Measurements from ENCODE around the gene TRAPPC2L.

DNA sequence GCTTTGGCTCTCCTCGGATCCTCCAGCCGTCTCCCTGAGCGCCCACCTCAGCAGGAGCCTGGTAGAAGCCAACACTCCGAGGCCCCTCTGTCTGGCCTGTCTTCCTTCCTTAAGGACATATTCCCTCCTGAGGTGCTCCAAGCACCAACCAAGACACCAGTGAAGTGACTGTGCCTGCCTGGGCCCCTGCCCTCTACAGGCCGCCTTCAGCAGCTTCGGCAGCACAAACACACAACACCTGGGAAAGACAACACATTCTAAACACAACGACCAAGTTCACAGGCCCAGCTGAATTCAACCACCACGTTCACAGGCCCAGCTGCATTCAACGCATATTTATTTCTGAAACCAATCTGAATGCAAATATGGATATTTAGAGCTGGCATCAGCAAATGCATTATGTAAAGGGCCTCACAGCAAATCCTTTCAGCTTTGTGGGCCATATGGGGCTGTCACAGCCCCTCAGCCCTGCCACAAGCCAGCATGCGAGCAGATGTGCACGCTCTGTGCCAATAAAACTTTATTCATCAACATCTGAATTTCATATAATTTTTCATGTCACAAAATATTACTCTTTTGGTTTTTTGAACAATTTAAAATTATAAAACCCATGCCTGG is 12.4 kb upstream of the TRAPPC2L start:
- no peak for TF ChIP-seq EZH2phosphoT487 (IDR thresholded peaks at IDR 0.05; ENCODE audit: low read length)
- TF ChIP-seq, protein P1, sequence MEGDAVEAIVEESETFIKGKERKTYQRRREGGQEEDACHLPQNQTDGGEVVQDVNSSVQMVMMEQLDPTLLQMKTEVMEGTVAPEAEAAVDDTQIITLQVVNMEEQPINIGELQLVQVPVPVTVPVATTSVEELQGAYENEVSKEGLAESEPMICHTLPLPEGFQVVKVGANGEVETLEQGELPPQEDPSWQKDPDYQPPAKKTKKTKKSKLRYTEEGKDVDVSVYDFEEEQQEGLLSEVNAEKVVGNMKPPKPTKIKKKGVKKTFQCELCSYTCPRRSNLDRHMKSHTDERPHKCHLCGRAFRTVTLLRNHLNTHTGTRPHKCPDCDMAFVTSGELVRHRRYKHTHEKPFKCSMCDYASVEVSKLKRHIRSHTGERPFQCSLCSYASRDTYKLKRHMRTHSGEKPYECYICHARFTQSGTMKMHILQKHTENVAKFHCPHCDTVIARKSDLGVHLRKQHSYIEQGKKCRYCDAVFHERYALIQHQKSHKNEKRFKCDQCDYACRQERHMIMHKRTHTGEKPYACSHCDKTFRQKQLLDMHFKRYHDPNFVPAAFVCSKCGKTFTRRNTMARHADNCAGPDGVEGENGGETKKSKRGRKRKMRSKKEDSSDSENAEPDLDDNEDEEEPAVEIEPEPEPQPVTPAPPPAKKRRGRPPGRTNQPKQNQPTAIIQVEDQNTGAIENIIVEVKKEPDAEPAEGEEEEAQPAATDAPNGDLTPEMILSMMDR (IDR thresholded peaks at IDR 0.05; ENCODE audit: low read length), result no peak
- TF ChIP-seq EZH2 (optimal IDR thresholded peaks at IDR 0.05; ENCODE audit: low read depth, low read length), result no peak
